Measurements from ENCODE around the gene MYO5B.

The MYO5B gene

DNA sequence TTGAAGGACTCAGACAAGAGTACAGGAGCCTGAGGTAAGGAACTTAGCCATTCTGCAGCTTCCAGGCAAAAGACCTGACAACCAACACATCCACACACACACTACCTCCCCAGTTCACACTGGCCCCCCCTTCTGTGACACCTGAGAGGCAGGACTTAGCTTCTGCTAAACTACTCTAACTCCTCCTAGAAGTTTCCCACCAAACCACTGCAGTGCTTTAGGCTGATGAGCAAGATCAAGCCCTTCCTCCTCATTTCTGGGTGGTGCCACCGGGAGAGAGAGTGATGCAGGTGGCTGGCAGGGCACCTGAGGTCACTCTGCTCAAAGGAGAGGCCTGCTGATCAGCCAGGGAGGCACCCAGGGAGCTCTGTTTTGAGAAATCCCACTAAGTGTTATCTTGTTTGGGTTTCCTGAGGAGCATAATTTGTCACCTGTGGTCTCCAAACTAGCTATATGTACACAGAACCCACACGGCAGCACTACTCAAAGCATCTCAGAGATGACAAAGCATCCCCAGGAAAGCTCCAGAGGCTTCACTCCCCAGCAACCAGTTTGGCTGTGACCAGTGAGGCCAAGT is 188.4 kb downstream of the MYO5B start:
- no peak for DNase-seq

GRCh38 chr18:50004013-50004412 is 190.9 kb downstream of the MYO5B start:
- DNase-seq: no peak

DNA sequence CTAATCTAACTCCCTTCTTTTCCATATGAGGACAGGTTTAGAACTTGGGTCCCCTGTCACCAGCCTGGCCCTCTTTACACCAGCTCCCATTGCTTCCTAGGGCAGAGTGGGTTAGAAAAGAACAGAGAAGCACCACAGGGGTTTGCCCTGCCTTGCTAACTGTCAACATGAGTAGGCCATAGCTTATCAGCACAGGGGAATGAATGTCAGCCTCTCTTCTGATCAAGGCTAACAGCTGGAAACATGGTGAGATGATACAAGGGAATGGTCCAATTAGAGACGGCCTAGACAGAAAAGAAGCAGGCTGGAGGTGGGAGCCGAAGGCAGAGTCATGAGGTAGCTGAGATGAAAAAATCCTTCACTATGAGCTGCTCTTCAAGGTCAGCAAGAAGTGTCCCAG is 192.2 kb downstream of the MYO5B start:
- no peak for DNase-seq

- no peak for DNase-seq
Observed at GRCh38 chr18:50000227-50000626, 194.7 kb downstream of the MYO5B start.

DNA sequence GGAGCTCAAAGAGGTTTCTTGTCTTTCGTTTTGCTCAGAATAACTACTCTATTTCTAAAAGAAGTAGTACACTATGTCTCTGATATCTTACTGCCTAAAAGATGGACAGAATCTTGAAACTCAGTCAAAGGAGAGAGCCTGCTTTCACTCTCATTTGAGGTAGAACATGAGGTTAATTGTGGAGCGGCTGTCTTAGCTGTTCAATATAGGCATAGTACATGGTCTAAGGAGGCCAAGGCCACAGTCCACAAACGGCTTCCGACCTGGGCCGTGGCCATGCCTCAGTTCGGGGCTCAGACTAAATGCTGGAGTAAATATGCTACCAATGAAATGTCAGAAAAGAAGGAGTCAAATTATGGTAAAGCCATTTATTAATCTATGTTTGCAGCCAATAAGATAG is 195.8 kb downstream of the MYO5B start:
- DNase-seq: no peak

GRCh38 chr18:49997558-49997957 is 197.4 kb downstream of the MYO5B start:
- DNase-seq: no peak

DNA sequence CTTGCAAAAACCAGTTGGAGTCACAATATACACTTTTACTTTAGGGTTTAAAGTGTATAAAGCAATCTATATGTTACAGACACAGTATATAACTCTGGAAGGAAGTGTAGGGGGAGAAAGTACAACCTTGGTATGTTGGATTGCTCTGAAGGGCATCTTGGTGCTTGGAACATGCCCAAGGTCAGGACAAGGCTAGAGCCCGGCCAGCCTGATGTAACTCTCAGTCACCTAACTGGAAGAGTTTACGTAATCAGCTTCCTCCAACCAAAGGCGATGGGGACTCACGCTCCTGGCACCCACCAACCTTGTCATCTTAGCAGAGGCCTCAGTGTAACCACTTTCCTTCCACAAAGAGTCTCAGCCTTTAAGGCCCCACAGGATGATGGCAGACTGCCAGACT is 200.5 kb downstream of the MYO5B start:
- DNase-seq: no peak

GRCh38 chr18:49993299-49993698 is 201.6 kb downstream of the MYO5B start:
- no peak for DNase-seq

GRCh38 chr18:49988733-49989132 is 206.2 kb downstream of the MYO5B start:
- no peak for DNase-seq

DNA sequence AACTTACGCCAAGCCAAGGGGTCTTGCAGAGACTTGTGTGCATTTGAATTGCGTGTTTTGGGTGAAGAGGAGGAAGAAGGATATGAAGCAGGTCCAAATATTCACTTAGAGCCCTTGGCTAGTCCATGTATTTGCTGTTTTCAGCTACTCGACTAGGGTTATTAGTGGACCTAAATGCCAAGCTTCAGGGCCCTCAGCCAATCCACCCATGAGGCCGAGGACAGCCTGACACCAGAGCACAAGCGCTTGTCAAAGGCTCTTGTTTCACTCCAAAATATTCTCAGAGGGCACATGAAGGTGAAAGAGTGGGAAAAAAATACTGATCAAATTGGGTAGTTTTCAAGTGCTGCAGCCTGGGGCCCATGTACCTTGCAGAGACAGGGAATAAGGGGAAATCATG is 206.8 kb downstream of the MYO5B start:
- DNase-seq: no peak

- DNase-seq: no peak
Observed at GRCh38 chr18:49985236-49985635, 209.7 kb downstream of the MYO5B start.

- DNase-seq: no peak
Observed at GRCh38 chr18:49980896-49981295, 214.1 kb downstream of the MYO5B start.

GRCh38 chr18:49976795-49977560 is 218.0 kb downstream of the MYO5B start:
- DNase-seq: no peak

DNA sequence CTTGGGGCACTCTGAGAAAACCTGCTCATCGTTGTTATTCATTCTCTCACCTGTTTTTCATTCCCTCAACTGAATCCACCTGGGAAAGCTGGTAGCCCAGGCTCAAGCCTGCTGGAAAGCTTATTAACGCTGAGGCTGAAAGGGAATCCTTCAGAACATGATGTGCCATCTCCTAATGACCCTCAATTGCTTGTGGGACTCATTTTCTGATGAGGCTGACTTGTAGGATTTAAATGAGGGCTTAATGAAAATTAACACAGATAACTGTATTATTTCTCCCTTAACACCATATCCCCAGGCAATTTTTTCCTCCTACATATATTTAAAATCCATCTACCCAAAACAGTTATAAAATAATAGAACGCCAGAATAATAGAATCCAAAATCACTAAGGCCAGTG is 218.9 kb downstream of the MYO5B start:
- DNase-seq: no peak

GRCh38 chr18:49974079-49974478 is 220.9 kb downstream of the MYO5B start:
- DNase-seq: no peak

DNA sequence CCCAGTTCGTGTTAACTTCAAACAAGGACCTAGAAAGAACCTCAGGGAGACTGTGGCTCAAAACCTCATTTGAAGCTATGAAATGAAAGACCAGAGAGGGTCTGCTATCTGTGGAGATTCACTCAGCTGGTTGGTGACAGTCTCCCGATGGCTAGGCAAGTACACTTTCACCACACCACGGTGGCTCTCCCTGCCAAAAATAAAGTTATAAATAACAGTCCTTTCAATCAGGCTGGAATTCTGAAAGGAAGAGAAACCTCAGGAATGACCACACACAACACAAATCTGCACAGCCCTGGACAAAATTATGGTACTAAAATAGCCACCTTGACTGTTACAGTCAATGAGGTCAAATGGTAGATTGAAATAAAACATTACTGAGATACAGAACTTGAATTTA is 221.4 kb downstream of the MYO5B start:
- no peak for DNase-seq

DNA sequence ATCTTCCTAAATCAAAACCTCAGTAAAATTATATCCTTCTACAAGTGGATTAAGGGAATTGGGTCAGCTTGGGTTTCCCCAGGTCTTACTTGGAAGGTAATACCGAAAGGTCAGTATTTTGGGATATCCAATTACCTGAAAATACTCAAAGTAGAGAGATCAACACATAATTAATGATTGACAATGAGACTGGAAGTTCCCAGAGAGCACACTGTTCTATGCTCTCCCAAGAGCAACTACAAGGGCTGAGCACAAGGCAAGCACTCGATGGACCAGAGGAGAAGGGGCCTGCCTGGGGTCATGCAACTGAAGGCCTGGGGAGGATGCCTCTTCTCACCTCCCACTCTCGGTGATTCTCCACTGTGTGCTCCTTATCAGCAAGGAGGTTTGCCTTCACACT is 222.4 kb downstream of the MYO5B start:
- DNase-seq: no peak

GRCh38 chr18:49971462-49971861 is 223.5 kb downstream of the MYO5B start:
- DNase-seq: no peak

DNA sequence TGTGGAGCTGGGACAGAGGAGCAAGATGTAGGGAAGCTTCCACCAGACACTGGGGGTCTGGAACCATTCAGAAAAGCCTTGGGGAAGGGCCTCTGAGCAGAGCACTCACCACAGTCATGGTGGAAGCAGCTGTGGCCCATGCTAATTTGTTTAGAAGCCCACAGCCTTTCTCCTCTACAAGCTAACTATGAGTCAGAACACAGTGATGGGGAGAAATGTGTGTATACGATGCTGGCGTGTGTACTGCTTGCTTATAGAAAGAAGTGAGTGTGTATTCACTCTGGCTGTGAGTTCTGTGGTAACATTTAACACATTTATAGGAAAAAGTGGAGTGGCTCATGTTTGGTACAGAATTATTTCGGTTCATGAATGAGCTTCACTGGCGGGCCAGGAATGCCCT is 224.6 kb downstream of the MYO5B start:
- DNase-seq: no peak

DNA sequence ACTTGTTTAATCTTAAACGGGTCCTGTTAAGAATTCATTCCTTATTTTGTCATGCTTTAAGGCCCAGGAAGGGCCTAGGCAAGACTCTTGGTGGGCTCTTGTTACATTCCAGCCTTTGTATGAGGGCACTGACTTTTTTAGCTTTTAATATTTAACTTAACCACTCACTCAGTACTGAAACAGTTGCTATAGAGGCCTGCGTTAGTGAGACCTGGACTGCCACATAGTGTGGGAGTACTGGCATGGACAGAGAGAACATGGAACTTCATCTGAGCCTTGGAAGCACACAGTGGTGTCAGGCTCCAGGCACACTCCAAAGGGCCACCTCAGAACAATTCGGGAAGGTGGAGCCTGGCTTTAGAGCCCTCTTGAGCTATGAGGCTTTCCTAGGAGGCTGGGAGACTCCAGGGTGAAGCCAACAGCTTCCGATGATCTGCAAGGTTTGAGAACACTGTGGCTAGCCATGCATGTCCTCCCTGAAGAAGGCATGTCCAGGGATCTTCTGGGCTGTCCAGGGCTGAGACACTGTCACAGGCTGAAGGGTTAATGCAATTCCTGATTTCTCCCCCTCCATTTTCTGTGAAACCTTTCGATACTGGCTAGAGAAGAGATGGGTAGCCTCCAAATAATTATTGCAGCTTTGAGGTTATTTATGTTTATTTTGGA is 226.2 kb downstream of the MYO5B start:
- no peak for DNase-seq

DNA sequence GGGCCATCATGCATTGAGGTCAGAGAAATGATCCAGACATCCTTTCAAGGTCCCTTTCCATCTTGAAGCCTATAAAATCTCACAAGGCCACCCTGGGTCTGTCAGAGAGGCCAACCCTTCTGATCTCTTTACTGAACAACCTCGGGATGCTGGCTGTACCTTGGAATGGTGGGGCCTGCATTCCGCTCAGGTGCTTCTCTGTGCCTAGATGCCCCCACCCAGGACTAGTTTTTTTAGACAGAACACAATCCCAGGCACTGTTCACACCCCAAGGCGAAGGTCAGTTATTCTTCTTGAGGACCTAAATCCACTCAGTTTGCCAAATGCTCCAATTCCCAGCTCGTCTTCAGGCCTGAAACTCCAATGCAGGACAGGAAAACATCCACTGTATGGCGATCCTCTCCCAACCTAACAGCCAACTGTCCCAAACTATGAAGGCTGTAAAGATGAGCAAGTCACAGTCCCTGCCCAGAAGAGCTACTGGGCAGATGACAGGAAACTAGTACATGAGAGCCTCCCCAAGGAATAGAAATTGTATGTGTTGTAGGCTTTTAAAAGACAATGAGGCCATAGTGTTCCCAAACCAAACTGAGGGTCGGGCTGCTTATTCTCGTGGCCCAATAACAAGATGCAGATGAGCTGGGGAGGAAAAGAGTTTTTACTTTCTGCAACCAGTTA is 227.2 kb downstream of the MYO5B start:
- no peak for DNase-seq

GRCh38 chr18:49967171-49967570 is 227.8 kb downstream of the MYO5B start:
- DNase-seq: no peak

- DNase-seq: no peak
Observed at GRCh38 chr18:49966090-49966489, 228.9 kb downstream of the MYO5B start.

- no peak for DNase-seq
Observed at GRCh38 chr18:49963217-49963616, 231.7 kb downstream of the MYO5B start.

Data from NCI-H1436 (cell line).